MM.1S (cell line): ENCODE data around the gene AKAP8L.

Source experiments
- DNase-seq: peaks from one replicate; pipeline ENCODE4 v3.0.0-alpha.2; 2015
- H2AFZ ChIP-seq: fragments of 300-600 bp; sonication (generic); 2 replicates; pipeline ENCODE4 v1.6.0; 2016; ENCODE audit warnings: antibody characterized with exemption, low read length
- H3F3A ChIP-seq: fragments of 300-600 bp; sonication (generic); 2 replicates; pipeline ENCODE4 v1.6.1; 2016; ENCODE audit warnings: mild to moderate bottlenecking, antibody characterized with exemption, low read length, moderate library complexity, mixed read lengths; ENCODE audit not compliant: insufficient read depth
- H3K27ac ChIP-seq: fragments of 300-600 bp; sonication (generic); 2 replicates; pipeline ENCODE4 v1.5.1; 2016; ENCODE audit warnings: mild to moderate bottlenecking, low read length
- H3K27me3 ChIP-seq: fragments of 300-600 bp; sonication (generic); replicated peaks from 2 replicates; pipeline ENCODE4 v1.6.0; 2016; ENCODE audit warnings: low read length; ENCODE audit not compliant: insufficient read depth
- H3K36me3 ChIP-seq: fragments of 300-600 bp; sonication (generic); replicated peaks from 2 replicates; pipeline ENCODE4 v1.6.1; 2016; ENCODE audit warnings: mild to moderate bottlenecking, low read length, mixed read lengths; ENCODE audit not compliant: insufficient read depth
- H3K4me1 ChIP-seq: fragments of 300-600 bp; sonication (generic); 2 replicates; pipeline ENCODE4 v1.6.1; 2016; ENCODE audit warnings: low read length, mixed read lengths
- H3K4me2 ChIP-seq: fragments of 300-600 bp; sonication (generic); 2 replicates; pipeline ENCODE4 v1.6.0; 2016; ENCODE audit warnings: low read depth, low read length
- H3K4me3 ChIP-seq: fragments of 300-600 bp; sonication (generic); 2 replicates; pipeline ENCODE4 v1.5.1; 2016; ENCODE audit warnings: low read length, mixed read lengths
- H3K79me2 ChIP-seq: fragments of 300-600 bp; sonication (generic); 2 replicates; pipeline ENCODE4 v1.6.1; 2016; ENCODE audit warnings: mixed run types, low read length, mixed read lengths
- H3K9ac ChIP-seq: fragments of 300-600 bp; sonication (generic); 2 replicates; pipeline ENCODE4 v1.6.1; 2016; ENCODE audit warnings: low read length, mixed read lengths
- H3K9me2 ChIP-seq: fragments of 300-600 bp; sonication (generic); replicated peaks from 2 replicates; pipeline ENCODE4 v1.6.1; 2016; ENCODE audit warnings: mild to moderate bottlenecking, low read length, mixed read lengths; ENCODE audit not compliant: insufficient read depth
- H3K9me3 ChIP-seq: fragments of 300-600 bp; sonication (generic); replicated peaks from 2 replicates; pipeline ENCODE4 v1.6.1; 2016; ENCODE audit warnings: mild to moderate bottlenecking, low read length, mixed read lengths; ENCODE audit not compliant: insufficient read depth
- H4K20me1 ChIP-seq: fragments of 300-600 bp; sonication (generic); 2 replicates; pipeline ENCODE4 v1.6.1; 2016; ENCODE audit warnings: mild to moderate bottlenecking, low read length, moderate library complexity, mixed read lengths; ENCODE audit not compliant: insufficient read depth
- EZH2 ChIP-seq: fragments of 300-600 bp; sonication (generic); optimal IDR thresholded peaks from 2 replicates; pipeline ENCODE3; 2017; ENCODE audit warnings: low read depth, mild to moderate bottlenecking, antibody characterized with exemption, low read length, mixed read lengths
- EZH2phosphoT487 ChIP-seq: fragments of 300-600 bp; sonication (generic); IDR thresholded peaks from 2 replicates; pipeline ENCODE4 v1.6.1; 2018; ENCODE audit warnings: antibody characterized with exemption, low read length
- TF ChIP-seq, protein P1 (sequence below): fragments of 300-600 bp; sonication (generic); IDR thresholded peaks from 2 replicates; pipeline ENCODE4 v1.5.1; 2016; ENCODE audit warnings: antibody characterized with exemption, low read length, mixed read lengths

Gene AKAP8L

DNA sequence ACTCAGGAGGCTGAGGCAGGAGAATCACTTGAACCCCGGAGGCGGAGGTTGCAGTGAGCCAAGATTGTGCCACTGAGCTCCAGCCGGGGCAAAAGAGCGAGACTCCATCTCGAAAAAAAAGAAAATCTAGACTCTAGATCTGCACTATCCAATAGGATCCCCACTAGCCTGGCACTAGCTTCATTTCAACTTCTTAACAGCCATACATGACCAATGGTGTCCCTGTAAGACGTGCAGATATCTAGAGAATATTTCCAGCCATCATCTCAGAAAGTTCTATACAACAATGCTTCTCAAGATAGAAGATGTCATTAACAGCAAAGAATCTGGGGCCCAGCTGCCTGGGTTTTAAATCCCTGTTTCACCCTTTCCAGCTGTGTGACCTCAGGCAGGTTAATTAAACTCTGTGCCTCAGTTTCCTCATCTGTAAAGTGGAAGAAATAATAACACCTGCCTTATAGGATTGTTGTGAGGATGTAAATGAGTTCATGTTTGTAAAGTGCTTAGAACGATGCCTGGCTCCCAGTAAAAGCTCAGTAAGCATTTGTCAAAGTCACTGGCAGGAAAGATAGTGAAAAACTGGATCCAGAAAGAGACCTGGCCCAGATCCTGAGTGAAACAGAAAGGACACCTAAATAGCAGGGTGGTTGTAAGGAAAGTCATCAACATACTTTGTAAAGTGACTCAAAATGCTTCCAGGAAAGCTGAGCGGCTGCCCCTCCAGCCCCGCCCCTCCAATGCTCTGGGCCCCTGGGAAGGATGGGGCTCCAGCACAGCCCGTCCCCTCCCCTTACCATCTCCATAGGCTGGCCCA is 17.4 kb upstream of the AKAP8L start:
- no peak for DNase-seq
- Histone ChIP-seq H3K9ac (no peak overlapping the region), H3K4me3 (no peak overlapping the region), H4K20me1 (no peaks in the 10 kb centered on the region), H3K36me3 (no peaks in the 10 kb centered on the region), H2AFZ (no peak overlapping the region), H3F3A (peaks cover 4% of the 10 kb centered on the region; the same call in 1 of the 2 replicates), H3K4me1 (peaks cover 7% of the 10 kb centered on the region), H3K27me3 (peaks cover 21% of the 10 kb centered on the region), H3K9me3 (no peaks in the 10 kb centered on the region), H3K4me2 (no peak overlapping the region), H3K79me2 (peaks cover 11% of the 10 kb centered on the region), H3K27ac (no peak overlapping the region), H3K9me2 (no peaks in the 10 kb centered on the region)
- TF ChIP-seq, protein P1, sequence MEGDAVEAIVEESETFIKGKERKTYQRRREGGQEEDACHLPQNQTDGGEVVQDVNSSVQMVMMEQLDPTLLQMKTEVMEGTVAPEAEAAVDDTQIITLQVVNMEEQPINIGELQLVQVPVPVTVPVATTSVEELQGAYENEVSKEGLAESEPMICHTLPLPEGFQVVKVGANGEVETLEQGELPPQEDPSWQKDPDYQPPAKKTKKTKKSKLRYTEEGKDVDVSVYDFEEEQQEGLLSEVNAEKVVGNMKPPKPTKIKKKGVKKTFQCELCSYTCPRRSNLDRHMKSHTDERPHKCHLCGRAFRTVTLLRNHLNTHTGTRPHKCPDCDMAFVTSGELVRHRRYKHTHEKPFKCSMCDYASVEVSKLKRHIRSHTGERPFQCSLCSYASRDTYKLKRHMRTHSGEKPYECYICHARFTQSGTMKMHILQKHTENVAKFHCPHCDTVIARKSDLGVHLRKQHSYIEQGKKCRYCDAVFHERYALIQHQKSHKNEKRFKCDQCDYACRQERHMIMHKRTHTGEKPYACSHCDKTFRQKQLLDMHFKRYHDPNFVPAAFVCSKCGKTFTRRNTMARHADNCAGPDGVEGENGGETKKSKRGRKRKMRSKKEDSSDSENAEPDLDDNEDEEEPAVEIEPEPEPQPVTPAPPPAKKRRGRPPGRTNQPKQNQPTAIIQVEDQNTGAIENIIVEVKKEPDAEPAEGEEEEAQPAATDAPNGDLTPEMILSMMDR = no peak
- TF ChIP-seq EZH2phosphoT487 = no peak
- no peak for TF ChIP-seq EZH2

DNA sequence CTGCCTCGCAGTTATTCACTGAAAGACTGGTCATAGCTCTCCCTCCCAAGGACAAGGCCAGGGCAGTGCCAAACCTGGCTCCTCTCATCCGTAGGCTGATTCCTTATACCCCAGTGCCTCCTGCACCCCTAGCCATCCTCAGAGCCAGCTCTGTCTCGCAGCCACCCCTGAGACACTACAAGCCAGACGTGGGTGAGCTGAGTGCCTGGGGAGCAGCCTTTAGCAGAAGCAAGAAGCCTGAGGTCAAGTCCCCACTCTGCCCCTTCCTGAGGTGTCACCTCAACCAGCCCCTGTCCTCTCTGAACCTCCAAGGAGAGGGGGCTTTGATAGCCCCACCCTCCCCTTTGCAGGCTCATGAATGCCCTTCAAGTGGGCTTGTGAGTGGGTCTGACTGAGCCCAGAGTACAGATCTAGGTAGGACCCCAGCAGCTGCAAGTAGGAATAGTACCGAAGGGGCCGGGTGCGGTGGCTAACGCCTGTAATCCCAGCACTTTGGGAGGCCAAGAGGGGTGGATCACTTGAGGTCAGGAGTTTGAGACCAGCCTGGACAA is 14.8 kb upstream of the AKAP8L start:
- H2AFZ ChIP-seq = peak overlapping the region; percentile 99
- H3K79me2 ChIP-seq = peaks cover 37% of the 10 kb centered on the region
- H3K4me1 ChIP-seq = peaks cover 14% of the 10 kb centered on the region
- no peaks in the 10 kb centered on the region for H3K27me3 ChIP-seq
- H3K9me3 ChIP-seq = no peaks in the 10 kb centered on the region
- H3K36me3 ChIP-seq = no peaks in the 10 kb centered on the region
- peak overlapping the region; percentile 73; the same call in 1 of the 2 replicates for H3K4me3 ChIP-seq
- peak overlapping the region; percentile 97; the same call in 1 of the 2 replicates for H3K4me2 ChIP-seq
- no peaks in the 10 kb centered on the region for H4K20me1 ChIP-seq
- no peaks in the 10 kb centered on the region for H3K9me2 ChIP-seq
- TF ChIP-seq EZH2 = no peak
- TF ChIP-seq, protein P1 = no peak
- TF ChIP-seq EZH2phosphoT487 = no peak
- no peak overlapping the region for H3K27ac ChIP-seq
- H3F3A ChIP-seq = peaks cover 4% of the 10 kb centered on the region; the same call in 1 of the 2 replicates
- DNase-seq = no peak
- peak overlapping the region; percentile 67; the same call in 1 of the 2 replicates for H3K9ac ChIP-seq

DNA sequence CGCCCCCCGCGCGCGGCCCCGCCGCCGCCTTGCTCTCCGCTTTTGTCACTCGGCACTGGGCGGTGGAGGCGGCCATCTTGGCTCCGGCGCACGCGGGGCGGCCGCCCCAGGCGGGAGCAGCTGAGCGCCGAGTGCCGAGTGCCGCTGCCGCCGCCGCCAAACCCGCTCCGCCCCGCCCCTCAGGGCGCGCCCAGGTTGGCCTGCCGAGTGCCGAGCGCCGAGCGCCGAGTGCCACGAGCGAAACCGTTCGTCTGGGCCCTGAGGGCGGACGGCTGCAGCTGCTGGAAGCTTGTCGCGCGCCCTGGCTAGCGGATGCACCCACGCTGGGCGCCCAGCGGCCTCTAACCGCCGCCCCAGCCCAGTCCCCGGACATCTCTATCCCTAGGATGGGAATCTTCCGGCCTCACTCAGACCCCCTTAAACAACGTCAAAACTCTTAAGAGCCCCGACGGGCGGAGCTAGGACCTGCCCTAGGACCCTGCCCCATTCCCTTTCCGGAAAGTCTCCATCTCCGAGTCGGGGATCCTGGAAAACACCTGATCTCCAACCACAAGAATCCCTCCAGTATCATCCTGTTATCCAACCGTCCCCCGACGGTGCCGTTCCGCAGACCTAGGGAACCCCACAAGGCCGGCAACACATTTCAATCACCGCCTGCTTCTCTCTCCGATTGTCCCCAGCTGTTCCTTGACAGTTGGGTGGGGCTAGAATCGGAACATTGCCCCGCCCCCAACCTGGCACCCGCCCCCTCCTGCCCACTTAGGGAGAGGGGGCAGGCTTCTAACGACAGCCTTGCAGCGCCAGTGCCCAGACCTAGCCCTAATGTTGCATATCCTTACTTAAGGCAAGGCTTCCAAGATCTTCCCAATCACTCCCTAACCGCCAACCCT is 14.1 kb upstream of the AKAP8L start:
- H3K9me2 ChIP-seq = no peaks in the 10 kb centered on the region
- H3K79me2 ChIP-seq = peaks cover 43% of the 10 kb centered on the region
- no peaks in the 10 kb centered on the region for H3K9me3 ChIP-seq
- peak; percentile 92 for DNase-seq
- peak overlapping the region; percentile 73 for H3K4me3 ChIP-seq
- TF ChIP-seq EZH2 (no peak), EZH2phosphoT487 (no peak)
- peak overlapping the region; percentile 97 for H3K4me2 ChIP-seq
- no peaks in the 10 kb centered on the region for H3K27me3 ChIP-seq
- H3F3A ChIP-seq = peaks cover 4% of the 10 kb centered on the region; the same call in 1 of the 2 replicates
- H3K27ac ChIP-seq = peak overlapping the region; percentile 52; the same call in 1 of the 2 replicates
- no peaks in the 10 kb centered on the region for H4K20me1 ChIP-seq
- H3K9ac ChIP-seq = peak overlapping the region; percentile 67
- H3K36me3 ChIP-seq = no peaks in the 10 kb centered on the region
- peak overlapping the region; percentile 99 for H2AFZ ChIP-seq
- H3K4me1 ChIP-seq = peaks cover 14% of the 10 kb centered on the region
